GM18870 (cell line): ENCODE measurements around the gene AHCYL1.

Source experiments
- ATAC-seq: cut with Tn5 transposase; IDR thresholded peaks from one replicate; pipeline ENCODE4 v1.9.1; 2021; ENCODE audit warnings: moderate library complexity; ENCODE audit not compliant: unreplicated experiment

Gene AHCYL1

GRCh38 chr1:110034451-110035235 is 50.1 kb downstream of the AHCYL1 start, which contains the start of gene STRIP1:
STRIP1 (plus strand) TSS chr1:110034624; CDS start chr1:110034638, 14 bp downstream.
- ATAC-seq = peak; percentile 88

GRCh38 chr1:110035236-110035752 is 50.7 kb downstream of the AHCYL1 start:
- ATAC-seq = no peak

- no peak for ATAC-seq
Measured at GRCh38 chr1:110038271-110038670, 53.7 kb downstream of the AHCYL1 start.

- ATAC-seq = no peak
Measured at GRCh38 chr1:110039641-110040040, 55.1 kb downstream of the AHCYL1 start.

- ATAC-seq = no peak
Measured at GRCh38 chr1:110040548-110040947, 56.0 kb downstream of the AHCYL1 start.

GRCh38 chr1:110043016-110043415 is 58.5 kb downstream of the AHCYL1 start:
- no peak for ATAC-seq

- ATAC-seq = no peak
Measured at GRCh38 chr1:110047463-110047862, 62.9 kb downstream of the AHCYL1 start.

GRCh38 chr1:110048240-110048639 is 63.7 kb downstream of the AHCYL1 start:
- no peak for ATAC-seq

- ATAC-seq = no peak
Measured at GRCh38 chr1:110048923-110049601, 64.5 kb downstream of the AHCYL1 start.

GRCh38 chr1:110049801-110050601 is 65.4 kb downstream of the AHCYL1 start:
- no peak for ATAC-seq

GRCh38 chr1:110050602-110051261 is 66.2 kb downstream of the AHCYL1 start:
- no peak for ATAC-seq

GRCh38 chr1:110051262-110051648 is 66.7 kb downstream of the AHCYL1 start:
- ATAC-seq = no peak

- no peak for ATAC-seq
Measured at GRCh38 chr1:110053552-110054428, 69.2 kb downstream of the AHCYL1 start.

GRCh38 chr1:110055493-110056284 is 71.1 kb downstream of the AHCYL1 start:
- no peak for ATAC-seq

GRCh38 chr1:110056285-110056683 is 71.7 kb downstream of the AHCYL1 start:
- ATAC-seq = no peak

GRCh38 chr1:110056776-110057175 is 72.2 kb downstream of the AHCYL1 start:
- ATAC-seq = no peak

- ATAC-seq = no peak
Measured at GRCh38 chr1:110057963-110058518, 73.5 kb downstream of the AHCYL1 start.

- ATAC-seq = no peak
Measured at GRCh38 chr1:110058591-110058990, 74.0 kb downstream of the AHCYL1 start.
